ENCODE measurements around the gene KCNJ14.

Gene KCNJ14

DNA sequence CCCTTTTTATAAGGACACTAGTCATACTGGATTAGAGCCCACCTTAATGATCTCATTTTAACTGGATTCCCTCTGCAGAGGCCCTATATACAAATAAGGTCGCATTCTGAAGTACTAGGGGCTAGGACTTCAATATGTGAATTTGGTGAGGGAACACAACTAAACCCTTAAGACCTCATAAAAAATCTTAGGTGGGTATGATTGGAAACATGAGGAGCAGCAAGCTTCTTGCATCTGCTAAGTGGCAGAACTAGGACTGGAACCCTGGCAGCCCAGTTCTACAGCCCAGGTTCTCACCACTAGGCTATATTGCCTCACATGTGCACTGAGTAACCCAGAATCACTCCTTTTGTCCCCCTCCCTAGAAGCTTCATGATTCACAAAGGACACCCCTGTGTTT is 26.7 kb upstream of the KCNJ14 start:
- Histone ChIP-seq H3K36me3 (ENCODE audit: control insufficient read depth, insufficient read depth, low read length) (no peaks in the 10 kb centered on the region), H3K4ac (ENCODE audit: low read depth, low read length) (no peak overlapping the region), H3K4me2 (ENCODE audit: low read length) (no peak overlapping the region), H3K79me2 (ENCODE audit: control insufficient read depth, insufficient read depth, low read length) (no peaks in the 10 kb centered on the region), H3K4me3 (ENCODE audit: low read length) (no peak overlapping the region), H4K5ac (ENCODE audit: low read length) (no peak overlapping the region), H3K4me1 (ENCODE audit: control insufficient read depth, low read depth, low read length) (no peaks in the 10 kb centered on the region), H3K23ac (ENCODE audit: low read length) (no peak overlapping the region), H3K56ac (ENCODE audit: low read length) (no peak overlapping the region), H2BK15ac (replicated peaks; ENCODE audit: low read depth) (no peak overlapping the region), H2BK120ac (ENCODE audit: low read depth, low read length) (no peak overlapping the region), H3K79me1 (ENCODE audit: low read length) (no peaks in the 10 kb centered on the region), H3K9ac (ENCODE audit: low read length) (no peak overlapping the region), H2BK5ac (ENCODE audit: low read length) (no peak overlapping the region), H3K27ac (ENCODE audit: low read depth, low read length) (no peak overlapping the region), H3K27me3 (ENCODE audit: insufficient read depth, low read length, poor library complexity) (no peaks in the 10 kb centered on the region), H3K18ac (ENCODE audit: low read length) (no peak overlapping the region), H4K8ac (ENCODE audit: low read depth, low read length) (no peak overlapping the region), H2AK5ac (ENCODE audit: low read length) (no peak overlapping the region)
- DNase-seq, result no peak
- no CpG with 5 or more reads among the region's 1 CpG for WGBS (ENCODE audit: extremely low coverage, insufficient coverage, low lambda C conversion rate)

DNA sequence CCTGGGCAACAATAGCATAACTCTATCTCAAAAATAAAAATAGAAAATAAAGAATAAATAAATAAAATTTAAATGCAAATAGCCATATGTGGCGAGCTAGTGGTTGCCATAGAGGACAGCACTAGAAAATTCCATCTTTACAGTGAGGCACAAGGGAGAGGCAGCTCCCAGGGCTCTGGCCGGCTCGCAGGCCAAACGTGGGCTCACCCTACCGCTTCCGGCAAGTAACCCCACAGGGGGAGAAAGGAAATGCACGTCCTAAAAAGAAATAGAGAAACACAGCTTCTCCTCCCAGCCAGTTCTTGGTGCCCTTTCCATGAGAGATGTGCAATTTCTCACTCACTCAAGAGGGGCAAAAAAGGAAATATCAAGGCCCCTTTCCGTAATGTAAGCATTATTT is 22.0 kb upstream of the KCNJ14 start:
- no peaks in the 10 kb centered on the region for H3K79me2 ChIP-seq (ENCODE audit: control insufficient read depth, insufficient read depth, low read length)
- H3K27ac ChIP-seq (ENCODE audit: low read depth, low read length), result no peak overlapping the region
- no peaks in the 10 kb centered on the region for H3K79me1 ChIP-seq (ENCODE audit: low read length)
- no peak overlapping the region for H3K23ac ChIP-seq (ENCODE audit: low read length)
- H3K27me3 ChIP-seq (ENCODE audit: insufficient read depth, low read length, poor library complexity), result no peaks in the 10 kb centered on the region
- H3K4ac ChIP-seq (ENCODE audit: low read depth, low read length), result no peak overlapping the region
- no peak overlapping the region for H3K4me2 ChIP-seq (ENCODE audit: low read length)
- no peak overlapping the region for H4K8ac ChIP-seq (ENCODE audit: low read depth, low read length)
- H4K5ac ChIP-seq (ENCODE audit: low read length), result no peak overlapping the region
- no peak overlapping the region for H2BK15ac ChIP-seq (replicated peaks; ENCODE audit: low read depth)
- no peak overlapping the region for H3K56ac ChIP-seq (ENCODE audit: low read length)
- no peak overlapping the region for H3K9ac ChIP-seq (ENCODE audit: low read length)
- no peaks in the 10 kb centered on the region for H3K36me3 ChIP-seq (ENCODE audit: control insufficient read depth, insufficient read depth, low read length)
- H2BK5ac ChIP-seq (ENCODE audit: low read length), result no peak overlapping the region
- H2BK120ac ChIP-seq (ENCODE audit: low read depth, low read length), result no peak overlapping the region
- DNase-seq, result no peak
- H3K4me1 ChIP-seq (ENCODE audit: control insufficient read depth, low read depth, low read length), result no peaks in the 10 kb centered on the region
- WGBS (ENCODE audit: extremely low coverage, insufficient coverage, low lambda C conversion rate), result no CpG with 5 or more reads among the region's 8 CpGs
- no peak overlapping the region for H2AK5ac ChIP-seq (ENCODE audit: low read length)
- no peak overlapping the region for H3K4me3 ChIP-seq (ENCODE audit: low read length)
- no peak overlapping the region for H3K18ac ChIP-seq (ENCODE audit: low read length)

DNA sequence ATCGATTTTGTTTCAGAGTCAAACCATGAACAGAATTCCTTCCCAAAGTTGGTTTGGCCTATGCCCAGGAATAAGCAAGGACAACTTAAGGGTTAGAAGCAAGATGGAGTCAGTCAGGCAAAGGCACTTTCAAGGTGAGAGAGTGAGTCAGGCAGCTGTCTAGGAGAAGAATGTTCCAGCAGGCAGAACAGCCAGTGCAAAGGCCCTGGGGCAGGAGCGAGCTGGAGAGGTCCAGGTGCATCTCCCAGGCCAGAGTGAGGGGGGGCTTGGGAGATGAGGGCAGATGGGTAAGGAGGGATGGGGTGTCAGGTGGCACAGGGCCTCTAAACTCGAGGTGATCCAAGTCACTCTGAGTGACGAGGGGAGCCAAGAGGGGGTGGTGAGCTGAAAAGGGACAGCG is 18.8 kb upstream of the KCNJ14 start:
- H3K79me1 ChIP-seq (ENCODE audit: low read length), result no peaks in the 10 kb centered on the region
- H3K27me3 ChIP-seq (ENCODE audit: insufficient read depth, low read length, poor library complexity), result no peaks in the 10 kb centered on the region

DNA sequence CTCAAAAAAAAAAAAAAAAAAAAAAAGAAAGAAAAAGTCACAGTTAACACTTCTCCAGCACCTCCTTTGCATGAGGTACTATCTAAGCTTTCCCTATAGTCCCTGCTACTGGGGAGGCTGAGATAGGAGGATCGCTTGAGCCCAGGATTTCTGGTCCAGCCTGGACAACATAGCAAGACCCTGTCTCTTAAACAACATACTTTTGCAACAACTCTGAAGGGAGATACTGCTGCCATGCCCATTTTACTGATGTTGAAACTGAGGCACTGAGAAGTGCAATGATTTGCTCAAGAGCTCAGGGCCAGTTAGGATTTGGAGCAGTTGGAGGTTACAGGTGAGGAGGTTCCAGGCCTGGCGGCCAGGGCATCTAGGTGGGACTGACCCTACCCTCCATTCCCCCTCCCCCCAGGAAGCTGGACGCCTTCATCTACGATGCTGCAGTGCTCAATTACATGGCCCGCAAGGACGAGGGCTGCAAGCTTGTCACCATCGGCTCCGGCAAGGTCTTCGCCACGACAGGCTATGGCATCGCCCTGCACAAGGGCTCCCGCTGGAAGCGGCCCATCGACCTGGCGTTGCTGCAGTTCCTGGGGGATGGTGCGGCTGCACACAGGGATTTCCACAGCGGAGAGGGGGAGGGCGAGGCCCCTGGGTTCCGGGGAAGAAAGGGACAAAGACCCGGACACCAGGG is 13.9 kb upstream of the KCNJ14 start:
- no CpG with 5 or more reads among the region's 20 CpGs for WGBS (ENCODE audit: extremely low coverage, insufficient coverage, low lambda C conversion rate)
- H2BK15ac ChIP-seq (replicated peaks; ENCODE audit: low read depth), result no peak overlapping the region
- no peak overlapping the region for H2BK120ac ChIP-seq (ENCODE audit: low read depth, low read length)
- peaks cover 2% of the 10 kb centered on the region for H3K79me1 ChIP-seq (ENCODE audit: low read length)
- H3K4me3 ChIP-seq (ENCODE audit: low read length), result no peak overlapping the region
- DNase-seq, result no peak
- no peak overlapping the region for H3K56ac ChIP-seq (ENCODE audit: low read length)
- peaks cover 6% of the 10 kb centered on the region for H3K4me1 ChIP-seq (ENCODE audit: control insufficient read depth, low read depth, low read length)
- no peak overlapping the region for H2BK5ac ChIP-seq (ENCODE audit: low read length)
- H3K18ac ChIP-seq (ENCODE audit: low read length), result no peak overlapping the region
- H3K23ac ChIP-seq (ENCODE audit: low read length), result no peak overlapping the region
- H3K9ac ChIP-seq (ENCODE audit: low read length), result no peak overlapping the region
- H3K27me3 ChIP-seq (ENCODE audit: insufficient read depth, low read length, poor library complexity), result no peaks in the 10 kb centered on the region
- no peak overlapping the region for H3K4ac ChIP-seq (ENCODE audit: low read depth, low read length)
- no peak overlapping the region for H4K5ac ChIP-seq (ENCODE audit: low read length)
- no peak overlapping the region for H3K27ac ChIP-seq (ENCODE audit: low read depth, low read length)
- no peak overlapping the region for H4K8ac ChIP-seq (ENCODE audit: low read depth, low read length)
- no peak overlapping the region for H2AK5ac ChIP-seq (ENCODE audit: low read length)
- H3K79me2 ChIP-seq (ENCODE audit: control insufficient read depth, insufficient read depth, low read length), result peaks cover 5% of the 10 kb centered on the region
- H3K36me3 ChIP-seq (ENCODE audit: control insufficient read depth, insufficient read depth, low read length), result no peaks in the 10 kb centered on the region
- H3K4me2 ChIP-seq (ENCODE audit: low read length), result no peak overlapping the region

More for the DNA sequence above, 18.8 kb upstream of the KCNJ14 start:
- no peak overlapping the region for H3K9ac ChIP-seq (ENCODE audit: low read length)
- H3K4me3 ChIP-seq (ENCODE audit: low read length), result no peak overlapping the region
- no peak overlapping the region for H2BK15ac ChIP-seq (replicated peaks; ENCODE audit: low read depth)
- H3K4me2 ChIP-seq (ENCODE audit: low read length), result no peak overlapping the region
- H4K8ac ChIP-seq (ENCODE audit: low read depth, low read length), result no peak overlapping the region
- no peaks in the 10 kb centered on the region for H3K79me2 ChIP-seq (ENCODE audit: control insufficient read depth, insufficient read depth, low read length)
- no peak overlapping the region for H3K27ac ChIP-seq (ENCODE audit: low read depth, low read length)
- H2BK120ac ChIP-seq (ENCODE audit: low read depth, low read length), result no peak overlapping the region
- H4K5ac ChIP-seq (ENCODE audit: low read length), result no peak overlapping the region
- H3K4me1 ChIP-seq (ENCODE audit: control insufficient read depth, low read depth, low read length), result no peaks in the 10 kb centered on the region
- no CpG with 5 or more reads among the region's 5 CpGs for WGBS (ENCODE audit: extremely low coverage, insufficient coverage, low lambda C conversion rate)
- H2BK5ac ChIP-seq (ENCODE audit: low read length), result no peak overlapping the region
- H3K36me3 ChIP-seq (ENCODE audit: control insufficient read depth, insufficient read depth, low read length), result no peaks in the 10 kb centered on the region
- H2AK5ac ChIP-seq (ENCODE audit: low read length), result no peak overlapping the region
- H3K23ac ChIP-seq (ENCODE audit: low read length), result no peak overlapping the region
- no peak overlapping the region for H3K56ac ChIP-seq (ENCODE audit: low read length)
- H3K18ac ChIP-seq (ENCODE audit: low read length), result no peak overlapping the region
- no peak for DNase-seq
- no peak overlapping the region for H3K4ac ChIP-seq (ENCODE audit: low read depth, low read length)

DNA sequence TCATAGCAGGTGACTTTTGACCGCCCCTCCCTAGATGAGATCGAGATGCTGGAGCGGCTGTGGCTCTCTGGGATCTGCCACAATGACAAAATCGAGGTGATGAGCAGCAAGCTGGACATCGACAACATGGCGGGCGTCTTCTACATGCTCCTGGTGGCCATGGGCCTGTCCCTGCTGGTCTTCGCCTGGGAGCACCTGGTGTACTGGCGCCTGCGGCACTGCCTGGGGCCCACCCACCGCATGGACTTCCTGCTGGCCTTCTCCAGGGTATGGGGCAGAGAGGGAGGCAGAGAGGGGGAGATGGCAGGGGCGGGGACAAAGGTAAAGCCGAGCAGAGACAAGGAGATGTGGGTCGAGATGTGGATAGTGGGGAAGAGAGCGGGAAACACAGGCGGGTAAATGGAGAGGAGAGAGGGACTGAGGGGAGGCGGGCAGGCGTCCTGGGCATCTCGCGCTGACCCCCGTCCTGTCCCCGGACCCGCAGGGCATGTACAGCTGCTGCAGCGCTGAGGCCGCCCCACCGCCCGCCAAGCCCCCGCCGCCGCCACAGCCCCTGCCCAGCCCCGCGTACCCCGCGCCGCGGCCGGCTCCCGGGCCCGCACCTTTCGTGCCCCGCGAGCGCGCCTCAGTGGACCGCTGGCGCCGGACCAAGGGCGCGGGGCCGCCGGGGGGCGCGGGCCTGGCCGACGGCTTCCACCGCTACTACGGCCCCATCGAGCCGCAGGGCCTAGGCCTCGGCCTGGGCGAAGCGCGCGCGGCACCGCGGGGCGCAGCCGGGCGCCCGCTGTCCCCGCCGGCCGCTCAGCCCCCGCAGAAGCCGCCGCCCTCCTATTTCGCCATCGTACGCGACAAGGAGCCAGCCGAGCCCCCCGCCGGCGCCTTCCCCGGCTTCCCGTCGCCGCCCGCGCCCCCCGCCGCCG is 13.0 kb upstream of the KCNJ14 start:
- H3K27ac ChIP-seq (ENCODE audit: low read depth, low read length), result no peak overlapping the region
- peaks cover 8% of the 10 kb centered on the region for H3K4me1 ChIP-seq (ENCODE audit: control insufficient read depth, low read depth, low read length)
- no peak overlapping the region for H3K56ac ChIP-seq (ENCODE audit: low read length)
- H3K79me2 ChIP-seq (ENCODE audit: control insufficient read depth, insufficient read depth, low read length), result peaks cover 7% of the 10 kb centered on the region
- H3K4ac ChIP-seq (ENCODE audit: low read depth, low read length), result no peak overlapping the region
- no peak overlapping the region for H3K9ac ChIP-seq (ENCODE audit: low read length)
- H2BK120ac ChIP-seq (ENCODE audit: low read depth, low read length), result no peak overlapping the region
- H3K36me3 ChIP-seq (ENCODE audit: control insufficient read depth, insufficient read depth, low read length), result no peaks in the 10 kb centered on the region
- H3K4me3 ChIP-seq (ENCODE audit: low read length), result no peak overlapping the region
- no peak overlapping the region for H2BK5ac ChIP-seq (ENCODE audit: low read length)
- H2AK5ac ChIP-seq (ENCODE audit: low read length), result no peak overlapping the region
- no peak overlapping the region for H2BK15ac ChIP-seq (replicated peaks; ENCODE audit: low read depth)
- peaks cover 4% of the 10 kb centered on the region for H3K79me1 ChIP-seq (ENCODE audit: low read length)
- H4K5ac ChIP-seq (ENCODE audit: low read length), result no peak overlapping the region
- no peak overlapping the region for H3K18ac ChIP-seq (ENCODE audit: low read length)
- no peak overlapping the region for H3K4me2 ChIP-seq (ENCODE audit: low read length)
- H4K8ac ChIP-seq (ENCODE audit: low read depth, low read length), result no peak overlapping the region
- DNase-seq, result no peak
- no peaks in the 10 kb centered on the region for H3K27me3 ChIP-seq (ENCODE audit: insufficient read depth, low read length, poor library complexity)
- no peak overlapping the region for H3K23ac ChIP-seq (ENCODE audit: low read length)
- no CpG with 5 or more reads among the region's 94 CpGs for WGBS (ENCODE audit: extremely low coverage, insufficient coverage, low lambda C conversion rate)
